Stimulated activated CD4-positive, alpha-beta T cell treated with anti-CD3 and anti-CD28 coated beads, TNF-alpha, amount 100 ng/mL, for 48 hours (primary cell): ENCODE data around the gene CLEC4D.
A peak's percentile ranks its signal among the peaks of the same experiment; 100 is the strongest.
"Not testable (repeated sequence)": the region's sequence is repeated elsewhere in the genome, so short reads cannot be mapped to it uniquely, and the experiment has no call there.

Experiments
- DNase-seq, 3 donors: peaks; one replicate each; pipeline ENCODE4 v3.0.0-alpha.2; 2020; ENCODE audit warnings: low read depth in 3 of 3

CLEC4D gene

DNA sequence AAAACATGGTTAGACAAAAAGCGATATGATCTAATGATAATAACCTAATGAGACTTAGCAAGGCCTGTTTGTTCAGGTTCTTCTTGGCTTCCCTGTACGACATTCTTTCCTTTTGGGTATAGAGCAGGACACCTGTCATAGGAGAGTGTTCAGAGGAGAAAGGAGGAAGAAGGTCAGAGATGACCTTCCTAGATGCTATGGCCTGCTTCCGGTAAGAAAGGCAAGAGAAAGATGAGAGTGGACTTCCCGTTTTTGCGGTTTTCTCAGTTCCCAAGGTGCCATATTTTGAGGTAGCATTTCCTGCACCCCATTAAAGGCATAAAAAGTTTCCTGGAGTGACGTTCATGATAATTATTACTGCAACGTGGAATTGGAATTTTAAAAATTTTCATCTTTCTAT lies 18.7 kb downstream of the CLEC4D start:
- DNase-seq, result no peak

DNA sequence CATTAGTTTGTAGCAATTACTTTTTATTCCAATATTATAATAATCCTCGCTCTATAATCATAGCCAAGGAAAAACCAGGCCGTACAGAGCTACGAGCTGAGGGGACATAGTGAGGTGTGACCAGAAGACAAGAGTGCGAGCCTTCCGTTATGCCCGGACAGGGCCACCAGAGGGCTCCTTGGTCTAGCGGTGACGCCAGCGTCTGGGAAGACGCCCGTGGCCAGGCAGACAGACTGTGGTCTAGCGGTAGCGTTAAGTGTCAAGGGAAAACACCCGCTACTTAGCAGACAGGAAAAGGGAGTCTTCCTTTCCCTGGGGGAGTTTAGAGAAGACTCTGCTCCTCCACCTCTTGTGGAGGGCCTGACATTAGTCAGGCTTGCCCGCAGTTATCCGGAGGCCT lies 24.5 kb downstream of the CLEC4D start:
- not testable (repeated sequence) for DNase-seq

- not testable (repeated sequence) for DNase-seq
These were observed 27.5 kb downstream of the CLEC4D start, which contains the start of gene CLEC4E for GRCh38 chr12:8540831-8541230. Gene CLEC4E, minus strand, starts transcription at chr12:8540905. Its CDS starts 108 bp downstream, at chr12:8540797.

DNA sequence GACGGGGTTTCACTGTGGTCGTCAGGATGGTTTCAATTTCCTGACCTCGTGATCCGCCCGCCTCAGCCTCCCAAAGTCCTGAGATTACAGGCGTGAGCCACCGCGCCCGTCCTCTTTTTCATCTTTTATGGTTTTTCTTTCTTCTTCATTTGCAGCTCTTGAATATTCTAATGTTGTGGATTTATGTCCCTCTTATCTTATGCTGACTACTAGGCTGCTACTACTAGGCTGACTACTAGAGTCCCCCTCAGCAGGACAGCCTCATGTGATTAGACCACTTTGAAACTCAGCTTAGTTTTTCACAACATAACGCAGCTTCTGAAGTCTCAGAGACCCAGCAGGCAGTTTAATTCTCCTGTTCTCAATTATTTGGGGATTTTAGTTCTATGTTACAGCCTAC lies 28.3 kb downstream of the CLEC4D start:
- DNase-seq, result no peak

GRCh38 chr12:8544295-8544694 lies 31.0 kb downstream of the CLEC4D start:
- peak; percentile 39 to 62 (median 56) for DNase-seq

- DNase-seq, result no peak
These were observed 33.3 kb downstream of the CLEC4D start for GRCh38 chr12:8546591-8546990.

DNA sequence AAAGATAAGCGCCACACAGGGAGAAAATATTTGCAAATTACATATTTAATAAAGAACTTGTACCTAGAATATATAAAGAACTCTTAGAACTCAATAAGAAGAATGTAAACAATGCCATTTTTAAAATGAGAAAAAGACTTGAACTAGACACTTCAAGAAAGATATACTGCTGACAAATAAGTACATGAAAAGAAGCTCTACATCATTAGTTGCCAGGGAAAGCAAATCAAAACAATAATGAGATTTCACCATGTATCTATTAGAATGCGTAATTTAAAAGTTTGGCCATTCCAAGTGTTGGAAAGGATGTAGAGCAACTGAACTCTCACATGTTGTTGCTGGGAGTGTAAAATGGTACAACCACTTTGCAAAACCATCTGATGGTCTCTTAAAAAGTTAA lies 34.3 kb downstream of the CLEC4D start:
- DNase-seq, result no peak

GRCh38 chr12:8548192-8548591 lies 34.9 kb downstream of the CLEC4D start:
- no peak for DNase-seq

- DNase-seq, result no peak
These were observed 36.1 kb downstream of the CLEC4D start for GRCh38 chr12:8549381-8549780.

DNA sequence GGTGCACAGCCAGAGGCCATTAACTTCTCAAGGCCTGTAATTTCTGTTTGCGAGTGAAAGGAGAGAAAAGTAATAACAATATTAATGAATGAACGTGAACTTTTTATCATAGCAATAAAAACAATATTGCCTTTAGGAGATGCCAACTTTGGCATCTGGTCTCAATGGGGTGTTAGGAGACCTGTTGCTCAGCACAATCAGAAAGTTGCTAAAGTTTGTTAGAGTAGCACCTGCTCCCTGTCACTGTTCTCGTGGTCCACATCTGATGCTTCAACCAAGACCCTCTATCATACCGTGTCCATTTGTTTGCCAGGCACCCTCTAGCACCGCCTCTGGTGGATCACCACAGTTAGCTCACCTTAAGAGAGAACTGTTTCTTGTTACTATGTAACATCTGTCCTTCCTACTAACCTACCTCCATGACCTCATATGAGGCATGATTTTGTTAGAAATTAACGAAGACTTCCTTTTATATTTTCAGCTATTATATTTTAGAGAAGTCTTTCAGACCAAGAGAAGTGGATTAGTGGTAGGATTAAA lies 39.9 kb downstream of the CLEC4D start:
- no peak for DNase-seq

DNA sequence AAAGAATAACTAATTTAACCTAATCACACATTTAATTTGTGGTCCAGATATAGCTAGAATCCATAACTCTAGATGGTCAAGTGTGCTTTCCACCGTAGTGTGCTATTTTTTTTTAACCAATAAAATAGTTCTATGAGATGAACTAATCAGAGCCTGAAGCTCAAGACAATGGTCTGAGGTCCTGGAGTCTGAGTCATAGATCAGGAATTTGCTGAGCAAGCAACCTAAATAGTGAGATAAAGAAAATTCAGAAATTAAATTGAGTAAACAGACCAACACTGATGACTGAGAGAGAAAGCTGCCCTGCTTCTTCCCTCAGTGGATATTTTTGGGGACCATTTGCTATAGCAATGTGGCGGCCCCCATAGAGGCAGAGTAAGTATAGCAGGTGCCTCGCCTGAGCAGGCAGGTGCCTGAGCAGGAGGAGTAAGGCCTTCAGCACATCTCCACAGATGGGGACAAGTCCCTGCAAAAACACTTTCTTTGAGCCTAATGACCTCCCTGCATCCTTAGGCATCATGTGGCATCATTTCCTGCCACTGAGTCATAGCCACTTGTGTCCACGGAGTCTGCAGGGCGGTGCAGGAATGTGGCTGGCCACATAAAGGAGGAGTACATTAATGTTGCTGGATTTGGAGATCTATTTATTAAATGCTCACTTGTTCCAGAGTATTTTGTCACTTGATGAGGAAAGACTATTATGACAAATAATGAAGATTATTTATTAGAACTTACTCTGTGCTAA lies 41.3 kb downstream of the CLEC4D start:
- no peak for DNase-seq

- DNase-seq, result no peak
These were observed 43.3 kb downstream of the CLEC4D start for GRCh38 chr12:8556531-8557097.

DNA sequence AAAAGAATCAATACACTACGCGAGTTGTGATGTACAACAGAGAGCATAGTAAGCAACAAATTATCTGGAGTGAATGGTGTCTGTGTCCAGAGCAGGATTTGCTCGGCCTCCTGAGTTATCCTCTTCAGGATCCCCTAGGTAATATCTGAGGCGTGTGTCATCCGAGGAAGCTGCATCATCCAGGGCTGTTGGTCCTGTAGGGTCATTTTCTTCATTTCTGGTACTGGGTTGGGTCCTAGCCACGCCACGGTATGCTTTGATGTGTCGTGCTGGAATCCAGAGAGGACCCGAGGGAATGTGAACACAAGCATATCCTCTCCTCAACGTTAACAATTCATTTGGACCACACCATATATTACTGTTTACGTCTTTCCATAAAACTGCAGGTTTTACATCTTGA lies 46.4 kb downstream of the CLEC4D start:
- no peak for DNase-seq

DNA sequence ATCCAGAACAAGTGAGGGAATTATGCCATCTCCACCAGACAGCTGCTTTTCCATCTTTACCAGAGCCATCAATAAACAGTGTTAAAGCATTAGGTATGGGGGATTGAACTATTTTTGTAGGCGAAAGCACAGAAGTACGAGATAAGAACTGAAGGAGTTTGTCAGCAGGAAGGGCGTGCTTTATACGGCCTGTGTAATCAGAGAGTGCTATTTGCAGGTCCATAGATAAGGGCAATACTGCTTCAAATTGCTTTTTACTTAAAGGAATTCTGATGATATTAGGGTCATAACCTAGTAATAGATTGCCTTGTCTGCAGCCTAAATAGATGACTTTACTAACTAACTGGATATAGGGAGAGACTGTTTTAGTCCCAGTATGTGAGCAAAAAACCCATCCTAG lies 47.7 kb downstream of the CLEC4D start:
- DNase-seq, result no peak

GRCh38 chr12:8562310-8562709 lies 49.0 kb downstream of the CLEC4D start:
- no peak for DNase-seq

DNA sequence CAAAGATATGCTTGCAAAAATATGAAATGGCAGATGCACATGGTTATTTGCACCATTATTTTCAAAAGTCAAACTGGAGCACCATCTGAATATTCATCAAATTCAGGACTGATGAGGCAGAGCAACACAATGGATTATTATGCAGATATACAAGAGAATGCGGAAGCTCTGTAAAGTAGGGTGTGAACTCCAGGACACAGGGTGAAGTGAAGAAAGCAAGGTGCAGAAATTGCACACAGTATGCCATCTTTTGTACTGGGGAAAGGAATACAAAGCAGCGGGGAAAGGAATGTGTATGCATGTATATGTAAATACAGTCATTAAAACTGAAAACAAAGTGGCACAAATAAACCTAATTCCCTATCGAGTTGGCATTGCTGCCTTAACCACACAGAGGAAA lies 50.1 kb downstream of the CLEC4D start:
- no peak for DNase-seq

- no peak for DNase-seq
These were observed 51.4 kb downstream of the CLEC4D start for GRCh38 chr12:8564656-8565055.

DNA sequence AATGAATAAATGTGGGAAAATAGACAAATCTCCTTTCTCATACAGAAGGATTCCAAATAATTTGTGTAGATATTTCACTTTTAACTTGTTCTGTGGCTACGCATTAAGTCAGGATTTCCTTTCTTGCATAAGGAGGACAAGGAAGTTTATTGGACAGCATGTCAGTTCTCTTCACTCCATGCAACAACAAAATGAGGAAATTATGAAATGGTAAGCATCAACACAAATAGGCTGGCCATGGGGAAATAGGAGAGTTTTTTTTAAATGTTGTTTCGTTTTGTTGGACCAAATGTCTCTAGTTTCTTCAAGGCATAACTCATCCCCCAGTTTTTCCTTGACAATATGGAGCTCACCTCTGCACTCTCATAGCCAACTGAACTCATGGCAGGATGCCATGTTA lies 52.7 kb downstream of the CLEC4D start:
- DNase-seq, result not testable (repeated sequence)

DNA sequence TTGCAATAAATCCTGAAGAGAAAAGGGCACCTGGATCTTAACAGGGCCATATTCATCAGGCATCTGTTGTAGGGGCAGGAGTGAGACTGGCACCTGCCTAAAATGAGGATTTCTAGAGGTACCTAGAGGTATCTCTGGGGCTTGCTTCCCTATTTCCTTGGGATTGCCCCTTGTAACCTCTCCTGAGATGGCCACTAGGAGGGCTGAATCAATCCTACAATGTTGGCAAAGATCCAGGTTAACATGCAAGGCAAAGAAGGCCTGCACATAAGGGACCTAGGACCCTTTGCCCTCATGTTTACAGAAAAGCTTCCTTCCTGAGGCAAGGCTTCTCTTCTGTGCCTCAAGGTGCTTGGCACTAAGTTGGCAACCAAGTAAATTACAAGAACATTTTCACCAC lies 53.2 kb downstream of the CLEC4D start:
- DNase-seq, result no peak
